M059J (cell line): ENCODE data around the gene HERC4. TPM values are rescaled to one million over a fixed set of nuclear protein-coding genes. Genes with fewer than 3 reads are reported as not detected.
A peak's percentile ranks its signal among the peaks of the same experiment; 100 is the strongest.

Experiments used
- DNase-seq: peaks from one replicate; pipeline ENCODE4 v3.0.0-alpha.2; 2012; ENCODE audit warnings: low read depth
- total RNA-seq: library from RNA; depleted of rRNA; stranded (reverse); fragments of >200 nt; shearing (Covaris generic); gene quantifications from 2 replicates; pipeline ENCODE4 v1.2.3, GENCODE V29; 2014

Gene HERC4
- total RNA-seq, 1 experiment from 2014 or later, result 95.5 TPM

GRCh38 chr10:67965456-67965855 is 109.6 kb downstream of the HERC4 start:
- DNase-seq, result no peak

GRCh38 chr10:67959839-67960476 is 115.1 kb downstream of the HERC4 start:
- no peak for DNase-seq

- no peak for DNase-seq
Observed at GRCh38 chr10:67955614-67956013, 119.5 kb downstream of the HERC4 start.

GRCh38 chr10:67943917-67944316 is 131.2 kb downstream of the HERC4 start:
- no peak for DNase-seq

- no peak for DNase-seq
Observed at GRCh38 chr10:67936416-67936815, 138.7 kb downstream of the HERC4 start.

- no peak for DNase-seq
Observed at GRCh38 chr10:67935223-67935622, 139.9 kb downstream of the HERC4 start.

- no peak for DNase-seq
Observed at GRCh38 chr10:67934336-67934735, 140.7 kb downstream of the HERC4 start.

GRCh38 chr10:67933199-67933598 is 141.9 kb downstream of the HERC4 start:
- DNase-seq, result no peak

- no peak for DNase-seq
Observed at GRCh38 chr10:67926951-67927350, 148.1 kb downstream of the HERC4 start.

- peak; percentile 59 for DNase-seq
Observed at GRCh38 chr10:67925449-67926005, 149.6 kb downstream of the HERC4 start.

- no peak for DNase-seq
Observed at GRCh38 chr10:67924136-67924535, 150.9 kb downstream of the HERC4 start.

GRCh38 chr10:67923551-67923950 is 151.5 kb downstream of the HERC4 start:
- peak; percentile 85 for DNase-seq

- no peak for DNase-seq
Observed at GRCh38 chr10:67921065-67921464, 154.0 kb downstream of the HERC4 start.

- no peak for DNase-seq
Observed at GRCh38 chr10:67917679-67918078, 157.4 kb downstream of the HERC4 start.

- DNase-seq, result no peak
Observed at GRCh38 chr10:67917169-67917568, 157.9 kb downstream of the HERC4 start.

GRCh38 chr10:67914777-67915340 is 160.2 kb downstream of the HERC4 start:
- DNase-seq, result no peak

- DNase-seq, result peak; percentile 12
Observed at GRCh38 chr10:67912331-67912946, 162.6 kb downstream of the HERC4 start.

GRCh38 chr10:67903581-67903980 is 171.5 kb downstream of the HERC4 start:
- no peak for DNase-seq

GRCh38 chr10:67893637-67894036 is 181.4 kb downstream of the HERC4 start:
- no peak for DNase-seq

- peak; percentile 75 for DNase-seq
Observed at GRCh38 chr10:67884842-67885670, 190.0 kb downstream of the HERC4 start.

GRCh38 chr10:67884313-67884841 is 190.7 kb downstream of the HERC4 start, which contains the start of gene SIRT1:
TSS of gene SIRT1 (plus strand) at chr10:67884656. CDS start at chr10:67884722, 66 bp downstream.
- peak; percentile 91 for DNase-seq
